Metanephros (tissue), 1 donor: Measurements from ENCODE around the gene MACF1. TPM values are rescaled to one million over a fixed set of nuclear protein-coding genes. Genes with fewer than 3 reads are reported as not detected.

ENCODE experiments used
- total RNA-seq: library from RNA; depleted of rRNA; stranded (reverse); fragments of >200 nt; gene quantifications from one replicate; pipeline ENCODE4 v1.2.3, GENCODE V29; 2014

Gene MACF1
- 340 TPM for total RNA-seq

GRCh38 chr1:39204441-39205081, at the start of gene MACF1:
Gene MACF1 (plus strand): TSS chr1:39204695. CDS start chr1:39205023, 328 bp downstream.

GRCh38 chr1:39491146-39491921, 286.8 kb downstream of the MACF1 start, which contains the start of gene BMP8A:
Gene BMP8A (plus strand): TSS chr1:39491636. CDS start chr1:39491992, 356 bp downstream.

Other genes starting within 250 kb of the MACF1 start
- gene AKIRIN1, start 213.4 kb upstream of the MACF1 start, total RNA-seq, result 60.7 TPM
- gene NDUFS5, start 178.3 kb upstream of the MACF1 start, total RNA-seq, result 214 TPM